ENCODE results near the gene LRSAM1.

Gene LRSAM1

GRCh38 chr9:127503947-127504886 is 52.9 kb downstream of the LRSAM1 start:
- TF ChIP-seq USF1 (IDR thresholded peaks at IDR 0.05) (no peak), ZBTB7A (IDR thresholded peaks at IDR 0.05; ENCODE audit: low read depth) (0 out of 2 replicates have a peak, but pooled peaks have one; percentile 22), FOXM1 (IDR thresholded peaks at IDR 0.05; ENCODE audit: borderline replicate concordance, low read depth) (no peak), TCF12 (IDR thresholded peaks at IDR 0.05; ENCODE audit: low read depth) (peak; percentile 38; the same call in 1 of the 2 replicates), RAD21 (IDR thresholded peaks at IDR 0.05; ENCODE audit: low read depth) (peak; percentile 94)
- TF ChIP-seq, protein P1, sequence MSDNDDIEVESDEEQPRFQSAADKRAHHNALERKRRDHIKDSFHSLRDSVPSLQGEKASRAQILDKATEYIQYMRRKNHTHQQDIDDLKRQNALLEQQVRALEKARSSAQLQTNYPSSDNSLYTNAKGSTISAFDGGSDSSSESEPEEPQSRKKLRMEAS (IDR thresholded peaks at IDR 0.05): no peak
- TF ChIP-seq, protein P2, sequence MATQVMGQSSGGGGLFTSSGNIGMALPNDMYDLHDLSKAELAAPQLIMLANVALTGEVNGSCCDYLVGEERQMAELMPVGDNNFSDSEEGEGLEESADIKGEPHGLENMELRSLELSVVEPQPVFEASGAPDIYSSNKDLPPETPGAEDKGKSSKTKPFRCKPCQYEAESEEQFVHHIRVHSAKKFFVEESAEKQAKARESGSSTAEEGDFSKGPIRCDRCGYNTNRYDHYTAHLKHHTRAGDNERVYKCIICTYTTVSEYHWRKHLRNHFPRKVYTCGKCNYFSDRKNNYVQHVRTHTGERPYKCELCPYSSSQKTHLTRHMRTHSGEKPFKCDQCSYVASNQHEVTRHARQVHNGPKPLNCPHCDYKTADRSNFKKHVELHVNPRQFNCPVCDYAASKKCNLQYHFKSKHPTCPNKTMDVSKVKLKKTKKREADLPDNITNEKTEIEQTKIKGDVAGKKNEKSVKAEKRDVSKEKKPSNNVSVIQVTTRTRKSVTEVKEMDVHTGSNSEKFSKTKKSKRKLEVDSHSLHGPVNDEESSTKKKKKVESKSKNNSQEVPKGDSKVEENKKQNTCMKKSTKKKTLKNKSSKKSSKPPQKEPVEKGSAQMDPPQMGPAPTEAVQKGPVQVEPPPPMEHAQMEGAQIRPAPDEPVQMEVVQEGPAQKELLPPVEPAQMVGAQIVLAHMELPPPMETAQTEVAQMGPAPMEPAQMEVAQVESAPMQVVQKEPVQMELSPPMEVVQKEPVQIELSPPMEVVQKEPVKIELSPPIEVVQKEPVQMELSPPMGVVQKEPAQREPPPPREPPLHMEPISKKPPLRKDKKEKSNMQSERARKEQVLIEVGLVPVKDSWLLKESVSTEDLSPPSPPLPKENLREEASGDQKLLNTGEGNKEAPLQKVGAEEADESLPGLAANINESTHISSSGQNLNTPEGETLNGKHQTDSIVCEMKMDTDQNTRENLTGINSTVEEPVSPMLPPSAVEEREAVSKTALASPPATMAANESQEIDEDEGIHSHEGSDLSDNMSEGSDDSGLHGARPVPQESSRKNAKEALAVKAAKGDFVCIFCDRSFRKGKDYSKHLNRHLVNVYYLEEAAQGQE (IDR thresholded peaks at IDR 0.05; ENCODE audit: low read depth): no peak

GRCh38 chr9:127504887-127505251 is 53.6 kb downstream of the LRSAM1 start:
- TF ChIP-seq TCF12 (IDR thresholded peaks at IDR 0.05; ENCODE audit: low read depth) (no peak), ZBTB7A (IDR thresholded peaks at IDR 0.05; ENCODE audit: low read depth) (0 out of 2 replicates have a peak, but pooled peaks have one; percentile 6)

DNA sequence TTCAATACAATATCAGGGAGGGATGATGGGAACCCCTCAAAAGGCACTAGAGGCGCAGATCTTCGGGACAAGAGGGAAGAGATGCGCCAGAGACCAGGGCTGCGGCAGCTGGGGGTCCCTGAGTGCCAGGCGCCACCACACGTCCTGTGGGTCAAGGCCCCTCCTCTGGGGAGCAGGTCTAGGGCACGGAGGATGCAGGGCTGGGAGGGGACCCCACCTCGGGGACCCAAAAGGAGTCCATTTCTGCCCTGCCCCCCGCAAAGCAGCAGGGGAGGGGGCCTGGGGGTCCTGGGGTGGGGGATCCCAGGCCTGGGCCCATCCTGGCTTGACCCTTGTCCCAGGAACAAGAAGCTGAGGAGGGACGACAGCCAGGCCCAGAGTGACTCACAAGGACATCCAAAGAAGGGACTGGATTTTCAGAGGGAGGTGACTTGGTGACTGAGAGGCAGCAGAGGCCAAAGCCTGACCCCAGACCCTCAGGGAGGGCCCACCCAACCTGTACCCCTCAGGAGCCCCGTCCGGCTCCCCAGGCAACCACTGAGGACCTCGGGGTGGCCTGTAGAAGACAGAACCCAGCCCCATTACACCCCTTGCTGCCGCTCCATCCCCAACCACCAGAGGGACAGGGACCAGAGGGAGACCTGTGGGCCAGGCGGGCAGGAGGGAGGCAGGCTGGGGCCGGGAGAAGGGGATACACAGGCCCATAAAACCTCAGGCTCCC is 54.2 kb downstream of the LRSAM1 start:
- TF ChIP-seq RAD21 (IDR thresholded peaks at IDR 0.05; ENCODE audit: low read depth) (peak; percentile 37; the same call in 1 of the 2 replicates), EGR1 (IDR thresholded peaks at IDR 0.05) (no peak), TCF12 (IDR thresholded peaks at IDR 0.05; ENCODE audit: low read depth) (no peak)
- TF ChIP-seq, protein P2 (IDR thresholded peaks at IDR 0.05; ENCODE audit: low read depth): no peak

- TF ChIP-seq USF1 (IDR thresholded peaks at IDR 0.05): no peak
- TF ChIP-seq EGR1 (IDR thresholded peaks at IDR 0.05): peak; percentile 47; the same call in 1 of the 2 replicates
Observed at GRCh38 chr9:127506117-127506813, 55.0 kb downstream of the LRSAM1 start.

DNA sequence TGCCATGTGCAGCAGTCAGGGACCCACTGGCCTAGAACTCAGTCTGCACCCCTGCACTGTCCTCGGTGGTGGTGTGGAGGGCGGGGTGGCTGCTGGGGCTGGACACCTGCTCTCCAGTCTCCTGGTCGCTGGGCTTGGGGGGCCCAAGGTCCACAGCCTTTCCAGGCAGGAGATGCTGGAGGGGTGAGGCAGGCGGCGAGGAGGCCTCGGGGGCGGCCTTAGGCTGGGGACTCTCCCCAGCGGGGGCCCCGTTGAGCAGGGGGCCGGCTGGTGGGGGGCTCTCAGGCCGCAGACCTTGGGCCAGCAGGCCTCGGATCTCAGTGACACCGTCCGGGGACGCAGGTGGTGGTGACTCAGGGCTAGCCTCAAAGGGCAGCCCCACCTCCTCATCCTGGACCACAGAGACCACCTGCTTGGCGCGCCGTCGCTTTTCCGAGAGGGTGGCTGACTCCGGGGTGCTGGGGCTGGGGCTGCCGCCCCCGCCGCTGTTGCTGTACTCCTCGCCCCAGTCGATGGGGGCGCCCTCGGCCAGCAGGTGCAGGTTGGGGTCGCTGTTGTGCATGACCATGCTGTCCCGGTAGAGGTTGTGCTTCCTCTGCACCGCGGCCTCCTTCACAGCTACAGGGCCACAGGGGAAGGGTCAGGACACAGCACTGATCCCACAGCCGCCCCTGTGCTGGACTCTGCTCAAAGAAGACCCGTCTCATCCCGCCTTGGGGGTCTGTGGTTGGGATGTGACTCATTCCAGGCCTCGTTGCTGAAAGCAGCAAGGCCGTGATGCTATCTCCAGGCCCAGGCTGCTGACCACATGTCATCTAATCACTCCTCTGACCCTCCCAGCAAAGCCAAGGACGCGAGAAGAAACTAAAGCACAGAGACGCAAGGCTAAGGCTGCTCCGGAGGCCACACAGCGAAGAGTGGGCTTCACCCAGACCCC is 55.8 kb downstream of the LRSAM1 start:
- TF ChIP-seq TAF1 (IDR thresholded peaks at IDR 0.05; ENCODE audit: low read depth): no peak
- TF ChIP-seq YY1 (IDR thresholded peaks at IDR 0.05; ENCODE audit: low read depth): no peak
- no peak for TF ChIP-seq EGR1 (IDR thresholded peaks at IDR 0.05)
- no peak for TF ChIP-seq TEAD4 (IDR thresholded peaks at IDR 0.05)
- TF ChIP-seq, protein P2 (IDR thresholded peaks at IDR 0.05; ENCODE audit: low read depth): no peak
- TF ChIP-seq, protein P1 (IDR thresholded peaks at IDR 0.05): no peak
- no peak for TF ChIP-seq RAD21 (IDR thresholded peaks at IDR 0.05; ENCODE audit: low read depth)
- TF ChIP-seq EP300 (IDR thresholded peaks at IDR 0.05; ENCODE audit: borderline replicate concordance): no peak
- TF ChIP-seq ZBTB7A (IDR thresholded peaks at IDR 0.05; ENCODE audit: low read depth): no peak
- TF ChIP-seq CREB1 (IDR thresholded peaks at IDR 0.05; ENCODE audit: low read depth): no peak
- TF ChIP-seq TCF12 (IDR thresholded peaks at IDR 0.05; ENCODE audit: low read depth): no peak
- no peak for TF ChIP-seq USF1 (IDR thresholded peaks at IDR 0.05)
- no peak for TF ChIP-seq NFIC (IDR thresholded peaks at IDR 0.05)
- no peak for TF ChIP-seq FOXM1 (IDR thresholded peaks at IDR 0.05; ENCODE audit: borderline replicate concordance, low read depth)
- TF ChIP-seq CEBPB (IDR thresholded peaks at IDR 0.05): no peak
